Panc1 (cell line): ENCODE data around the gene GRIP1. TPM values are rescaled to one million over a fixed set of nuclear protein-coding genes. Genes with fewer than 3 reads are reported as not detected.

Experiments used
- ATAC-seq: fragments of 200-7000 bp; cut with Tn5 transposase; 2 replicates; pipeline ENCODE4 v1.9.1; 2020; ENCODE audit warnings: mild to moderate bottlenecking, moderate library complexity
- BruUV-seq: library from RNA; stranded (reverse); fragments of 400-500 nt; replicated peaks from 2 replicates; lab custom pipeline; 2021; lab: Mats Ljungman, UMichigan
- CTCF ChIA-PET: fragments of 300-600 bp; sonication (Branson Sonifier 250); formaldehyde crosslinking; loops from one replicate; lab custom pipeline; 2022; ENCODE audit warnings: antibody characterized with exemption; lab: Charles Lee
- POLR2A ChIA-PET: fragments of 300-600 bp; sonication (Branson Sonifier 250); formaldehyde crosslinking; loops from one replicate; lab custom pipeline; 2022; ENCODE audit warnings: antibody characterized with exemption; lab: Charles Lee
- DNase-seq: peaks from one replicate; pipeline ENCODE4 v3.0.0-alpha.2; 2010; ENCODE audit warnings: low read depth, low spot score
- H3K27ac ChIP-seq: 2 replicates; pipeline ENCODE4 v1.5.1; 2011; ENCODE audit warnings: mild to moderate bottlenecking, low read length, inconsistent platforms
- H3K27me3 ChIP-seq: fragments of 200-500 bp; sonication (Bioruptor generic); 2 replicates; pipeline ENCODE4 v1.6.0; 2014; ENCODE audit warnings: low read length, inconsistent platforms; ENCODE audit not compliant: control insufficient read depth, insufficient read depth
- H3K36me3 ChIP-seq: fragments of 200-500 bp; sonication (Bioruptor generic); 2 replicates; pipeline ENCODE4 v1.5.1; 2014; ENCODE audit warnings: inconsistent platforms, mild to moderate bottlenecking, low read length, moderate library complexity; ENCODE audit not compliant: control insufficient read depth, insufficient read depth
- H3K4me1 ChIP-seq: 2 replicates; pipeline ENCODE4 v1.5.1; 2011; ENCODE audit warnings: inconsistent platforms, mild to moderate bottlenecking, low read length, moderate library complexity; ENCODE audit not compliant: control insufficient read depth, insufficient read depth
- H3K4me3 ChIP-seq, 2 experiments: 2 replicates each; pipeline ENCODE4 v1.5.1; 2011 to 2012; ENCODE audit warnings: low read depth in 2 of 2, low read length in 2 of 2, mild to moderate bottlenecking in 2 of 2, inconsistent platforms in 1 of 2, moderate library complexity in 1 of 2
- H3K9me3 ChIP-seq: fragments of 200-500 bp; sonication (Bioruptor generic); 2 replicates; pipeline ENCODE4 v1.5.1; 2014; ENCODE audit warnings: low read depth, mild to moderate bottlenecking, inconsistent platforms, low read length, moderate library complexity; ENCODE audit not compliant: control insufficient read depth, insufficient read depth
- POLR2AphosphoS5 ChIP-seq: IDR thresholded peaks from 2 replicates; pipeline ENCODE4 v1.6.1; 2012; ENCODE audit warnings: mild to moderate bottlenecking, low read depth, low read length, moderate library complexity
- SIN3A ChIP-seq: IDR thresholded peaks from 2 replicates; pipeline ENCODE4 v1.6.1; 2012; ENCODE audit warnings: low read depth, mild to moderate bottlenecking, low read length, moderate library complexity, borderline replicate concordance; ENCODE audit not compliant: insufficient read depth
- TCF7L2 ChIP-seq: IDR thresholded peaks from 2 replicates; pipeline ENCODE4 v1.6.1; 2011; ENCODE audit warnings: mild to moderate bottlenecking, low read depth, low read length, inconsistent platforms
- in situ Hi-C: cut with HindIII; loops from 2 replicates; pipeline ENCODE4 v1.10.0; 2016; ENCODE audit warnings: low sequenced_read_pairs, low pct_unique_long_range_greater_than_20kb
- intact Hi-C: fragments of 100-400 bp; cut with micrococcal nuclease; formaldehyde crosslinking; loops from one replicate; pipeline ENCODE4 v1.10.0; 2022; ENCODE audit not compliant: unreplicated experiment
- total RNA-seq: library from RNA; stranded (reverse); gene quantifications from one replicate; pipeline ENCODE4 v1.2.1, GENCODE V29; 2021; ENCODE audit not compliant: unreplicated experiment
- TF ChIP-seq, protein P1 (sequence below), 2 experiments: IDR thresholded peaks; 2 replicates each; pipeline ENCODE4 v1.6.1; 2011 to 2012; ENCODE audit warnings: low read depth in 2 of 2, control low read depth in 1 of 2, low read length in 1 of 2, mild to moderate bottlenecking in 1 of 2, moderate library complexity in 1 of 2; ENCODE audit not compliant: insufficient read depth in 1 of 2
- TF ChIP-seq, protein P2 (sequence below): fragments of 450-650 bp; IDR thresholded peaks from 2 replicates; pipeline ENCODE4 v1.5.1; 2017; ENCODE audit warnings: mild to moderate bottlenecking

Gene GRIP1
- total RNA-seq, 1 experiment from 2014 or later: 9.2 TPM

DNA sequence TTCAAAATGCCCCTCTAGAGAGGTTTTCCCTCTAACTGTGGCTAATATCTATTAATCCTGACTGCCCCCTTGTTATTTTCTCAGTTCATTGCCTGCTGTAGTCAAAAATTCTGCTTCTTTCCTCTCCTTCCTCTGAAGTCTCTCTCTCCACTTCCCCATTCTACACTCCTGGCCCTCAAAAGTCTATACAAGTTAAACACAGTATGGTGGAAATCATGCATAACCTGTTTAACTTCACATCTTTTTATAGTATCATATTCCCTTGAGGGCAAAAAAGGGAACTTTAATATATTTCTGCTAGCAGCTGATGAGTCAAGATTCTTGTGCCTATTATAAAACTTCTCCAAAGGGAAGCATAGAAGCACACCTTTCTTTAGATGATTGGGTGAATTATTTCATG is 16.7 kb downstream of the GRIP1 start:
- ATAC-seq: no peak
- BruUV-seq: no TSS peak
- no peaks in the 10 kb centered on the region; the same call in 1 of the 2 replicates for H3K27me3 ChIP-seq
- no peak for DNase-seq
- ChIA-PET CTCF (no interaction called here), POLR2A (no interaction called here)
- no peaks in the 10 kb centered on the region for H3K9me3 ChIP-seq
- H3K4me3 ChIP-seq: no peak overlapping the region
- no peaks in the 10 kb centered on the region for H3K36me3 ChIP-seq
- intact Hi-C loops: no loop called here
- in situ Hi-C loops: no loop called here
- H3K27ac ChIP-seq: no peak overlapping the region
- no peaks in the 10 kb centered on the region for H3K4me1 ChIP-seq
- TF ChIP-seq, protein P1, sequence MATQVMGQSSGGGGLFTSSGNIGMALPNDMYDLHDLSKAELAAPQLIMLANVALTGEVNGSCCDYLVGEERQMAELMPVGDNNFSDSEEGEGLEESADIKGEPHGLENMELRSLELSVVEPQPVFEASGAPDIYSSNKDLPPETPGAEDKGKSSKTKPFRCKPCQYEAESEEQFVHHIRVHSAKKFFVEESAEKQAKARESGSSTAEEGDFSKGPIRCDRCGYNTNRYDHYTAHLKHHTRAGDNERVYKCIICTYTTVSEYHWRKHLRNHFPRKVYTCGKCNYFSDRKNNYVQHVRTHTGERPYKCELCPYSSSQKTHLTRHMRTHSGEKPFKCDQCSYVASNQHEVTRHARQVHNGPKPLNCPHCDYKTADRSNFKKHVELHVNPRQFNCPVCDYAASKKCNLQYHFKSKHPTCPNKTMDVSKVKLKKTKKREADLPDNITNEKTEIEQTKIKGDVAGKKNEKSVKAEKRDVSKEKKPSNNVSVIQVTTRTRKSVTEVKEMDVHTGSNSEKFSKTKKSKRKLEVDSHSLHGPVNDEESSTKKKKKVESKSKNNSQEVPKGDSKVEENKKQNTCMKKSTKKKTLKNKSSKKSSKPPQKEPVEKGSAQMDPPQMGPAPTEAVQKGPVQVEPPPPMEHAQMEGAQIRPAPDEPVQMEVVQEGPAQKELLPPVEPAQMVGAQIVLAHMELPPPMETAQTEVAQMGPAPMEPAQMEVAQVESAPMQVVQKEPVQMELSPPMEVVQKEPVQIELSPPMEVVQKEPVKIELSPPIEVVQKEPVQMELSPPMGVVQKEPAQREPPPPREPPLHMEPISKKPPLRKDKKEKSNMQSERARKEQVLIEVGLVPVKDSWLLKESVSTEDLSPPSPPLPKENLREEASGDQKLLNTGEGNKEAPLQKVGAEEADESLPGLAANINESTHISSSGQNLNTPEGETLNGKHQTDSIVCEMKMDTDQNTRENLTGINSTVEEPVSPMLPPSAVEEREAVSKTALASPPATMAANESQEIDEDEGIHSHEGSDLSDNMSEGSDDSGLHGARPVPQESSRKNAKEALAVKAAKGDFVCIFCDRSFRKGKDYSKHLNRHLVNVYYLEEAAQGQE (IDR thresholded peaks at IDR 0.05; ENCODE audit: insufficient read depth in 1 of 2, low read depth in 2 of 2, low read length in 1 of 2): no peak
- TF ChIP-seq TCF7L2 (no peak), POLR2AphosphoS5 (no peak), SIN3A (no peak)
- TF ChIP-seq, protein P2, sequence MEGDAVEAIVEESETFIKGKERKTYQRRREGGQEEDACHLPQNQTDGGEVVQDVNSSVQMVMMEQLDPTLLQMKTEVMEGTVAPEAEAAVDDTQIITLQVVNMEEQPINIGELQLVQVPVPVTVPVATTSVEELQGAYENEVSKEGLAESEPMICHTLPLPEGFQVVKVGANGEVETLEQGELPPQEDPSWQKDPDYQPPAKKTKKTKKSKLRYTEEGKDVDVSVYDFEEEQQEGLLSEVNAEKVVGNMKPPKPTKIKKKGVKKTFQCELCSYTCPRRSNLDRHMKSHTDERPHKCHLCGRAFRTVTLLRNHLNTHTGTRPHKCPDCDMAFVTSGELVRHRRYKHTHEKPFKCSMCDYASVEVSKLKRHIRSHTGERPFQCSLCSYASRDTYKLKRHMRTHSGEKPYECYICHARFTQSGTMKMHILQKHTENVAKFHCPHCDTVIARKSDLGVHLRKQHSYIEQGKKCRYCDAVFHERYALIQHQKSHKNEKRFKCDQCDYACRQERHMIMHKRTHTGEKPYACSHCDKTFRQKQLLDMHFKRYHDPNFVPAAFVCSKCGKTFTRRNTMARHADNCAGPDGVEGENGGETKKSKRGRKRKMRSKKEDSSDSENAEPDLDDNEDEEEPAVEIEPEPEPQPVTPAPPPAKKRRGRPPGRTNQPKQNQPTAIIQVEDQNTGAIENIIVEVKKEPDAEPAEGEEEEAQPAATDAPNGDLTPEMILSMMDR: no peak

DNA sequence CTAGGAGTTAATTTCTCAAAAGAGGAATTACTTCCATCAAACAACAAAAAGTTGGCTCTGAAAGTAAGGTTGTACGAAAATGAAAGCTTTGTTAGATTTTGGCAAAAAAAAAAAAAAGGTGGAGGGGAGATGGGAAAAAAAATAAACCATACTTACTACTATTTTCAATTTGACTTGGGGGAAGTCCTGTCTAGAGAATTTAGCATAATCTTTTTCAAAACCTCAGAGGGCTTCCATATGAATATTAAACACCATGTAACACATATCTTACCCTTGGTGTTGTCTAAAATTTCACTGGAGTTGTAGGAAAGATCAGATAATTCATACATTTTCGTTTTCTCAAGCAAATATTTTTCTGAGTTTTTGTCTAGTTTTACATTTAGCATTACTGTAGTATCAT is 17.5 kb downstream of the GRIP1 start:
- no TSS peak for BruUV-seq
- in situ Hi-C loops (no loop called here), intact Hi-C loops (no loop called here)
- ATAC-seq (no peak), DNase-seq (no peak)
- CTCF ChIA-PET: no interaction called here
- H3K36me3 ChIP-seq: no peaks in the 10 kb centered on the region
- POLR2A ChIA-PET: no interaction called here
- no peak overlapping the region for H3K27ac ChIP-seq
- no peaks in the 10 kb centered on the region for H3K4me1 ChIP-seq
- H3K9me3 ChIP-seq: no peaks in the 10 kb centered on the region
- H3K27me3 ChIP-seq: peaks cover 3% of the 10 kb centered on the region; the same call in 1 of the 2 replicates
- TF ChIP-seq TCF7L2 (no peak), POLR2AphosphoS5 (no peak), SIN3A (no peak)
- TF ChIP-seq, protein P1 (IDR thresholded peaks at IDR 0.05; ENCODE audit: insufficient read depth in 1 of 2, low read depth in 2 of 2, low read length in 1 of 2): no peak
- TF ChIP-seq, protein P2: no peak
- H3K4me3 ChIP-seq: no peak overlapping the region
